Glutamatergic neuron (in vitro differentiated cells): Measurements from ENCODE around the gene LARP1. TPM values are rescaled to one million over a fixed set of nuclear protein-coding genes. Genes with fewer than 3 reads are reported as not detected.
A peak's percentile ranks its signal among the peaks of the same experiment; 100 is the strongest.

Source experiments
- DNase-seq: peaks from one replicate; pipeline ENCODE4 v3.0.0; 2022
- H3K27ac Mint-ChIP-seq: one replicate; pipeline ENCODE4 v1.8.0; 2020; ENCODE audit warnings: mild to moderate bottlenecking, mixed read lengths, inconsistent platforms; ENCODE audit not compliant: unreplicated experiment
- H3K27me3 Mint-ChIP-seq: one replicate; pipeline ENCODE4 v1.8.0; 2020; ENCODE audit warnings: mild to moderate bottlenecking, moderate library complexity, mixed read lengths, inconsistent platforms; ENCODE audit not compliant: unreplicated experiment
- H3K36me3 Mint-ChIP-seq: one replicate; pipeline ENCODE4 v1.8.0; 2020; ENCODE audit warnings: mild to moderate bottlenecking, mixed read lengths, inconsistent platforms; ENCODE audit not compliant: unreplicated experiment
- H3K4me1 Mint-ChIP-seq: one replicate; pipeline ENCODE4 v1.8.0; 2020; ENCODE audit warnings: mild to moderate bottlenecking, low read depth, mixed read lengths, inconsistent platforms; ENCODE audit not compliant: unreplicated experiment
- H3K4me3 Mint-ChIP-seq: one replicate; pipeline ENCODE4 v1.8.0; 2020; ENCODE audit warnings: mild to moderate bottlenecking, mixed read lengths, inconsistent platforms; ENCODE audit not compliant: unreplicated experiment
- H3K9me3 Mint-ChIP-seq: one replicate; pipeline ENCODE4 v1.8.0; 2020; ENCODE audit warnings: mild to moderate bottlenecking, moderate library complexity, mixed read lengths, inconsistent platforms; ENCODE audit not compliant: unreplicated experiment
- long read RNA-seq: library from polyadenylated mRNA; unstranded; transcript quantifications from one replicate; pipeline ENCODE4 v2.0.0, GENCODE V29; 2020; ENCODE audit not compliant: unreplicated experiment
- total RNA-seq: library from RNA; stranded (reverse); fragmentation: NEBNext Ultra II Directional; extraction: Animal tissue kit (Norgen Biotek cat#: 25700); gene quantifications from one replicate; pipeline ENCODE4 v1.2.1, GENCODE V29; 2021; ENCODE audit not compliant: unreplicated experiment
- TF ChIP-seq, protein P1 (sequence below): fragments of 200-600 bp; sonication (generic); IDR thresholded peaks from one replicate; pipeline ENCODE4 v1.5.0; 2021; ENCODE audit not compliant: partially characterized antibody, unreplicated experiment

Gene LARP1
- total RNA-seq = 199 TPM
- long read RNA-seq, partial matches to known transcripts = 0 of 13 reads
- long read RNA-seq, other reads (novel, unspliced or antisense) = 13 of 13 reads

DNA sequence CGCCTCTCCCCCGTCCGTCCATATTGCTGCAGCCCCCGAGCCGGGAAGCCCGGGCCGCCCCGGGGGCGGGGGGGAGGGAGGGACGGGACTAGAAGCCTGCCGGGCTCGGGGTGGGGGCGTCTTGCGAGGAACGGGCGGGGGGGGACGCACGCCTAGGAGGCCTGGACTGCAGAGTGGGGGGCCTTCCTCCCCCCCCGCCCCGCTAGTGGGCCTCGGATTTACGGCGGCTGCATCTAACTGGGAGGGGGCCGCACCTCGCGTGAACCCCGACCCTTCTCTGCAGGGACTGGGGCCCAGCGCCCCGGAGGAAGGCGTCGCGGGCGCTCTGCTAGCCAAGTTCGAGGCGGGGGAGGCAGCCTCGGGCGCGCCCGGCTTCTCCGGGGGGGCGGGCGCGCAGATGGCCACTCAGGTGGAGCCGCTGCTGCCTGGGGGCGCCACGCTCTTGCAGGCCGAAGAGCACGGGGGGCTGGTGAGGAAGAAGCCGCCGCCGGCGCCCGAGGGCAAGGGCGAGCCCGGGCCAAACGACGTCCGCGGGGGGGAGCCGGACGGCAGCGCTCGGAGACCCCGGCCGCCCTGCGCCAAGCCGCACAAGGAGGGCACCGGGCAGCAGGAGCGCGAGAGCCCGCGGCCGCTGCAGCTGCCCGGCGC, at the start of gene LARP1:
LARP1 (plus strand) TSS at position 17 of the 648 bp plus-strand sequence; CDS start at position 398, 381 bp downstream.
- Mint-ChIP-seq H3K4me3 (peak within 1 kb of the TSS; percentile 97), H3K27me3 (peaks cover 11% of the 10 kb centered on the region), H3K4me1 (peaks cover 16% of the 10 kb centered on the region), H3K9me3 (peaks cover 11% of the 10 kb centered on the region), H3K27ac (peak within 1 kb of the TSS; percentile 96), H3K36me3 (no peaks in the 10 kb centered on the region)
- DNase-seq = peak; percentile 61
- TF ChIP-seq, protein P1, sequence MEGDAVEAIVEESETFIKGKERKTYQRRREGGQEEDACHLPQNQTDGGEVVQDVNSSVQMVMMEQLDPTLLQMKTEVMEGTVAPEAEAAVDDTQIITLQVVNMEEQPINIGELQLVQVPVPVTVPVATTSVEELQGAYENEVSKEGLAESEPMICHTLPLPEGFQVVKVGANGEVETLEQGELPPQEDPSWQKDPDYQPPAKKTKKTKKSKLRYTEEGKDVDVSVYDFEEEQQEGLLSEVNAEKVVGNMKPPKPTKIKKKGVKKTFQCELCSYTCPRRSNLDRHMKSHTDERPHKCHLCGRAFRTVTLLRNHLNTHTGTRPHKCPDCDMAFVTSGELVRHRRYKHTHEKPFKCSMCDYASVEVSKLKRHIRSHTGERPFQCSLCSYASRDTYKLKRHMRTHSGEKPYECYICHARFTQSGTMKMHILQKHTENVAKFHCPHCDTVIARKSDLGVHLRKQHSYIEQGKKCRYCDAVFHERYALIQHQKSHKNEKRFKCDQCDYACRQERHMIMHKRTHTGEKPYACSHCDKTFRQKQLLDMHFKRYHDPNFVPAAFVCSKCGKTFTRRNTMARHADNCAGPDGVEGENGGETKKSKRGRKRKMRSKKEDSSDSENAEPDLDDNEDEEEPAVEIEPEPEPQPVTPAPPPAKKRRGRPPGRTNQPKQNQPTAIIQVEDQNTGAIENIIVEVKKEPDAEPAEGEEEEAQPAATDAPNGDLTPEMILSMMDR = no peak

DNA sequence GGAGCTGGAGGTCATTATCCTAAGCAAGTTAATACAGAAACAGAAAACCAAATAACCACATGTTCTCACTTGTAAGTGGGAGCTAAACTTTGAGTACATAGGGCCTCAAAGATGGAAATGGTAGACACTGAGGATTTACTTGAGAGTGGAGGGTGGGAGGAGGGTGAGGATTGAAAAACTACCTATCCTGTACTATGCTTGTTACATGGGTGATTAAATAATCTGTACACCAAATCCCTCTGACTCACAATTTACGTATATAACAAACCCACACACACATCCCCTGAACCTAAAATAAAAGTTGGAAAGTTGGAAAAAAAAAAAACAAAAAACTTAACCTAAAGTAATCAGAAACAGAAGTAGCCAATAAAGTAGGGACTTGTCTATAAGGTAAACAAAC, 48.8 kb upstream of the LARP1 start:
- DNase-seq = no peak
- Mint-ChIP-seq H3K36me3 (no peaks in the 10 kb centered on the region), H3K27me3 (peaks cover 1% of the 10 kb centered on the region), H3K27ac (no peak overlapping the region), H3K4me1 (peaks cover 3% of the 10 kb centered on the region), H3K9me3 (no peaks in the 10 kb centered on the region), H3K4me3 (no peak overlapping the region)
- TF ChIP-seq, protein P1 = no peak

DNA sequence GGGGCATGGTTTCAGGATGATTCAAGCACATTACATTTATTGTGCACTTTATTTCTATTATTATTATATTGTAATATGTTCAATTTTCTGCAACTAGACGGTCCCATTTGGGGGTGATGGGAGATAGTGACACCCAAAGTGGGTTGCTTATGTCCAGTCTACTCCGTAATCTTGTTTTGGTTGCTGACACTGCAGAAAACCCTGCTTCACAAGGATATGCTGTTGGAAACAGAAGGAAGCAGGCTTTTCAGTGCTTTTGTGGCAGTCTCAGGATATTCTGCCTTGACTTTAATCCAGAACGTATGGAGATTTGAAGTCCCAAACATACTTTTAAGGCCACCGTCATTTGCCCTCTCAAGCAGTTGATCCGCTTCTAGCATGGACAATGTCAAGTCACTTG, 47.5 kb upstream of the LARP1 start:
- Mint-ChIP-seq H3K4me3 (no peak overlapping the region), H3K4me1 (peaks cover 3% of the 10 kb centered on the region), H3K9me3 (no peaks in the 10 kb centered on the region), H3K27me3 (peaks cover 1% of the 10 kb centered on the region), H3K27ac (no peak overlapping the region), H3K36me3 (no peaks in the 10 kb centered on the region)
- DNase-seq = no peak
- TF ChIP-seq, protein P1 = no peak

DNA sequence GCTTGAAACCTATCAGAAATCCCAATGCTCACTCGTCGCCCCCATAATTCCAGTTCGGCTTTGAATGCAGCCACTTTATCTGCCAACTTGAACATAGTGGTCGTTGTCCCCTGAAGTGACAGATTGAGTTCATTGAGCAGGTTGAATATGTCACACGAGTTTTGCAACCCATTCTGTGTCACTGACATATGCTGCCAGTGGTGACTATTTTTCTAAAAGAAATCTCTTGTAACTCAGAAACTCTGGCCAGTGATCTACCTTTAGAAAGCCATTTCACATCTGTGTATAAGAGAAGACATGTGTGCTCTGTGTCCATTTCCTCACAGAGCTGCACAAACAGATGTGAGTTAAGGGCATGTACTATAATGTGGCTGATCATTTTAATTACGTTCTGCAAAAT, 47.0 kb upstream of the LARP1 start:
- no peak overlapping the region for H3K4me3 Mint-ChIP-seq
- H3K27me3 Mint-ChIP-seq = peaks cover 1% of the 10 kb centered on the region
- no peaks in the 10 kb centered on the region for H3K36me3 Mint-ChIP-seq
- no peak for DNase-seq
- H3K9me3 Mint-ChIP-seq = no peaks in the 10 kb centered on the region
- no peak overlapping the region for H3K27ac Mint-ChIP-seq
- peaks cover 3% of the 10 kb centered on the region for H3K4me1 Mint-ChIP-seq
- TF ChIP-seq, protein P1 = no peak

DNA sequence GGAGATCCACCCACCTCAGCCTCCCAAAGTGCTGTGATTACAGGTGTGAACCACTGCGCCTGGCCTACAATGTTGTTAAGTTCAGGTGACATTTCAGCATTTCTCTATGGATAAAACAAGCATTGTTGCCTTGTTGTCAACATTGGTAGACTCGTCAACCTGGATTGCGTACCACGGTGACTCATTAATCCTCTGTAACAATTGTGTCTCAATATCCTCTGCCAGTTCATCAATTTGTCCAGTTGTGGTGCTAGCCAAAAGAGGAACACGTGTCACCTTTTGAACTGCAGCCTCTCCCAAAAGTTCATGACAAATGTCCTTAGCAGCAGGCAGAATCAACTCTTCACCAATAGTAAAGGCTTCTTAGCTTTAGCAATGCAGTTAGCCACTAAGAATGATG, 46.3 kb upstream of the LARP1 start:
- Mint-ChIP-seq H3K36me3 (no peaks in the 10 kb centered on the region), H3K4me3 (no peak overlapping the region), H3K4me1 (peaks cover 3% of the 10 kb centered on the region), H3K27ac (no peak overlapping the region), H3K9me3 (no peaks in the 10 kb centered on the region), H3K27me3 (peaks cover 1% of the 10 kb centered on the region)
- no peak for DNase-seq
- TF ChIP-seq, protein P1 = no peak
